Measurements from ENCODE around the gene NELL2.
"Not testable (repeated sequence)": the region's sequence is repeated elsewhere in the genome, so short reads cannot be mapped to it uniquely, and the experiment has no call there.

The NELL2 gene

DNA sequence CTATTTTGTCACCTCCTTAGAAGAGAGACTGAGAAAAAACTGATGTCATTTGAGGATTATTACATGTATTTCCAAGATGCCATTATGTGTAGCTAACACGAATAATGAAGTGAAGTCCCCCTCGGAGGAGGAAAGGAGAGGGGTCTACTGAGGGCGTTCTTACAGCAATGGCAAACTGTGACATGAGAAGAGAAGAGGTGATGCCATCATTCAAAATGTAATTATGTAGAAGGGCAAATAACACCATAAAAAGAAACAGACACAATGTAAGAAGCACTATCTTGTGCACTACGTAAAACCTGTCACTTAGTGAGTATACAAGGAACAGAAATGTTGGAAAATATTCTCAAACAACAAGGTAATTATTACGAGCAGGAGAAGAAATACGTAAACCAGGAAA is 126.5 kb downstream of the NELL2 start:
- no peak for DNase-seq (ENCODE audit: low spot score)
- TF ChIP-seq, protein P1, sequence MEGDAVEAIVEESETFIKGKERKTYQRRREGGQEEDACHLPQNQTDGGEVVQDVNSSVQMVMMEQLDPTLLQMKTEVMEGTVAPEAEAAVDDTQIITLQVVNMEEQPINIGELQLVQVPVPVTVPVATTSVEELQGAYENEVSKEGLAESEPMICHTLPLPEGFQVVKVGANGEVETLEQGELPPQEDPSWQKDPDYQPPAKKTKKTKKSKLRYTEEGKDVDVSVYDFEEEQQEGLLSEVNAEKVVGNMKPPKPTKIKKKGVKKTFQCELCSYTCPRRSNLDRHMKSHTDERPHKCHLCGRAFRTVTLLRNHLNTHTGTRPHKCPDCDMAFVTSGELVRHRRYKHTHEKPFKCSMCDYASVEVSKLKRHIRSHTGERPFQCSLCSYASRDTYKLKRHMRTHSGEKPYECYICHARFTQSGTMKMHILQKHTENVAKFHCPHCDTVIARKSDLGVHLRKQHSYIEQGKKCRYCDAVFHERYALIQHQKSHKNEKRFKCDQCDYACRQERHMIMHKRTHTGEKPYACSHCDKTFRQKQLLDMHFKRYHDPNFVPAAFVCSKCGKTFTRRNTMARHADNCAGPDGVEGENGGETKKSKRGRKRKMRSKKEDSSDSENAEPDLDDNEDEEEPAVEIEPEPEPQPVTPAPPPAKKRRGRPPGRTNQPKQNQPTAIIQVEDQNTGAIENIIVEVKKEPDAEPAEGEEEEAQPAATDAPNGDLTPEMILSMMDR (IDR thresholded peaks at IDR 0.05; ENCODE audit: extremely low read depth, insufficient read depth, missing control alignments) = no peak
- in situ Hi-C loops (cut with MboI; ENCODE audit: low pct_unique_long_range_greater_than_20kb, low sequenced_read_pairs, unreplicated experiment) = no loop called here

DNA sequence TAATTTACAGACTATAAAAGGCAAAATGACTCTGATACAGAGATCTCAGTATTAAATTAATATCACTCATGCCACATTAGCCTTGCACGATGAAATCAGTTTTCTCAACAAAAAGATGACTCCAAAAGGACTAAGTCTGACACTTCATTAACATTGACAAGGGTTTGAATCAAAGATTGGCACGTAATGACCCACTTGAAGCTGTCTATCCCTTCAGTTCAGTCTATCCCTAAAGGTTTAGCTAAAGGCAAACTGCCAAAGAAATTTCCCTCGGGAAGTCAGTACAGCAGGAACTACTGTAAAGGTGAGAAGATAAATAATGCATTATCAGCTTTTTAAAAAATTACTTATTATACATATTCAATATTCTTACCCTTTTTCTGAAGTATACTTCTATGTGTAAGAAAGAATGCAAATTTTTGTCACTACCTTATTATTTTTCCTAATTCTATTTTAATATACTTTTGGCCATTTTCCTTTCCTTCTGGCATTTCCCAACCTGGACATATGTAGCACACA is 127.1 kb downstream of the NELL2 start:
- in situ Hi-C loops (cut with MboI; ENCODE audit: low pct_unique_long_range_greater_than_20kb, low sequenced_read_pairs, unreplicated experiment) = no loop called here
- no peak for DNase-seq (ENCODE audit: low spot score)
- TF ChIP-seq, protein P1 (IDR thresholded peaks at IDR 0.05; ENCODE audit: extremely low read depth, insufficient read depth, missing control alignments) = no peak

- in situ Hi-C loops (cut with MboI; ENCODE audit: low pct_unique_long_range_greater_than_20kb, low sequenced_read_pairs, unreplicated experiment); DNase-seq (ENCODE audit: low spot score): not testable (repeated sequence)
Measured at GRCh38 chr12:44741292-44741980, 134.7 kb downstream of the NELL2 start.

GRCh38 chr12:44738051-44738450 is 138.1 kb downstream of the NELL2 start:
- TF ChIP-seq, protein P1 (IDR thresholded peaks at IDR 0.05; ENCODE audit: extremely low read depth, insufficient read depth, missing control alignments) = no peak
- in situ Hi-C loops (cut with MboI; ENCODE audit: low pct_unique_long_range_greater_than_20kb, low sequenced_read_pairs, unreplicated experiment) = no loop called here
- DNase-seq (ENCODE audit: low spot score) = no peak

GRCh38 chr12:44728566-44728965 is 147.5 kb downstream of the NELL2 start:
- DNase-seq (ENCODE audit: low spot score) = no peak
- TF ChIP-seq, protein P1 (IDR thresholded peaks at IDR 0.05; ENCODE audit: extremely low read depth, insufficient read depth, missing control alignments) = no peak
- in situ Hi-C loops (cut with MboI; ENCODE audit: low pct_unique_long_range_greater_than_20kb, low sequenced_read_pairs, unreplicated experiment) = no loop called here

DNA sequence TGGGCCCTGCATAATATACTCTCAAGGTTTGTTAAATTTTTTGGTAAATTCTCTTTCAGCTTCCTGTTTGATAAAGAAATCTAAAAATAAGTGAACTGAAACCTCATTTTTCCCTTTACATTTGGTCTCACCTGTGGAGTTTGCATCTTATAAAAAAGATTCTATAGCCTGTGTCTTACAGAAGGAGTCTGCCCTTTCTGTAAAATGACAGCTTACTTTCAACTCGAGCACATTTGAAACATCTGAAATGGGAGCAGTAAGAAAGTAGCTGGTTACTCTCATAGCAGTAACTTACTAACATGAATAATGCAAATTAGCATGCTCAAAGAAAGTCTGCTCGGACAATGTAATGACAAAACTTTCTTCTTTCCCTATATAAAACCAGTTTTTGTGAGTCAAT is 155.8 kb downstream of the NELL2 start:
- TF ChIP-seq, protein P1 (IDR thresholded peaks at IDR 0.05; ENCODE audit: extremely low read depth, insufficient read depth, missing control alignments) = no peak
- DNase-seq (ENCODE audit: low spot score) = no peak
- in situ Hi-C loops (cut with MboI; ENCODE audit: low pct_unique_long_range_greater_than_20kb, low sequenced_read_pairs, unreplicated experiment) = no loop called here

DNA sequence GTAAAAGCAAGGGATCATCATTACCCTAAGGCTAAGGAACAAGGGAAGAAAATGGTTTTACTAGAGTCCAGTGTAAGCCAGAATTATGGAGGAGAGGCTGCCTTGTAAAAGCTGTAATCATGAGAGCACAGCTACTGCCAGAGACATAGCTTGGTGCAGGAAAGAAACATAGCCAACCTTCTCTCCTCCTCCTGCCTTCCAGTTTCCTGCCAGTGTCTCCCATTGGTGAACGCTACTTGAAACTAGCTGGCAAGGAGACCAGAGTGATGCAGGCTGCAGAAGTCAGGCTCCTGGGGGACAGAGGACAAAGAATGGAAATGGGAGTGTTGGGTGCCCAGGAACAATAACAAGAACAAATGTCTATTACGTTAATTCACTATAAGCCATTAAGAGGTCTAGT is 158.5 kb downstream of the NELL2 start:
- TF ChIP-seq, protein P1 (IDR thresholded peaks at IDR 0.05; ENCODE audit: extremely low read depth, insufficient read depth, missing control alignments) = no peak
- in situ Hi-C loops (cut with MboI; ENCODE audit: low pct_unique_long_range_greater_than_20kb, low sequenced_read_pairs, unreplicated experiment) = no loop called here
- DNase-seq (ENCODE audit: low spot score) = no peak

Measured in GM13977 (cell line).